Right lobe of liver (tissue), 6 donors: ENCODE measurements around the gene MFSD6. TPM values are rescaled to one million over a fixed set of nuclear protein-coding genes. Genes with fewer than 3 reads are reported as not detected.

Experiments used
- ATAC-seq, 4 donors: fragments of 200-7000 bp; cut with Tn5 transposase; one replicate each; pipeline ENCODE4 v1.9.1; 2020; ENCODE audit warnings: mild to moderate bottlenecking in 4 of 4, moderate library complexity in 4 of 4
- DNase-seq, 3 donors: peaks; one replicate each; pipeline ENCODE4 v3.0.0-alpha.2; 2020
- H3K27ac ChIP-seq, 3 donors: fragments of 200-600 bp; one replicate each; pipeline ENCODE4 v1.8.0; 2022
- H3K27me3 ChIP-seq, 2 donors: fragments of 200-600 bp; one replicate each; pipeline ENCODE4 v1.8.0; 2022
- H3K36me3 ChIP-seq, 4 donors: fragments of 200-600 bp; sonication (generic) in 1 of 4; one replicate each; pipeline versions ENCODE4 v1.5.1 to v1.8.0; 2017 to 2022; ENCODE audit warnings: control low read depth in 1 of 4
- H3K4me1 ChIP-seq, 4 donors: fragments of 200-600 bp; sonication (generic) in 1 of 4; one replicate each; pipeline versions ENCODE4 v1.5.1 to v1.8.0; 2017 to 2022; ENCODE audit warnings: control low read depth in 1 of 4
- H3K4me3 ChIP-seq, 3 donors: fragments of 200-600 bp; one replicate each; pipeline ENCODE4 v1.8.0; 2022
- H3K9me3 ChIP-seq, 4 donors: fragments of 200-600 bp; sonication (generic) in 1 of 4; one replicate each; pipeline versions ENCODE4 v1.5.1 to v1.8.0; 2017 to 2022; ENCODE audit warnings: control low read depth in 1 of 4
- POLR2A ChIP-seq: fragments of 450-650 bp; IDR thresholded peaks from one replicate; pipeline ENCODE4 v1.6.1; 2017; ENCODE audit warnings: antibody characterized with exemption, mild to moderate bottlenecking
- WGBS: methylation state at CpG from one replicate; pipeline ENCODE4 v1.1.6; 2018; ENCODE audit warnings: low coverage, low lambda C conversion rate; ENCODE audit not compliant: insufficient coverage; ENCODE audit errors: missing lambda C conversion rate; 5-methylcytosine and 5-hydroxymethylcytosine counted together
- intact Hi-C, 2 donors: fragments of 100-400 bp; cut with DNase I; formaldehyde crosslinking; loops; one replicate each; pipeline versions ENCODE4 v1.11.2 to v1.14.1; 2022
- total RNA-seq, 6 experiments: library from RNA; depleted of rRNA in 2 of 6; stranded (reverse); fragments of >200 nt in 2 of 6; fragmentation: NEBNext Ultra II Directional in 3 of 6; extraction: Animal tissue kit (Norgen Biotek cat#: 25700) in 3 of 6; gene quantifications; one replicate each; pipeline versions ENCODE4 v1.1.0 to v1.2.4, GENCODE V29; 2016 to 2023
- TF ChIP-seq, protein P1 (sequence below), 4 donors: fragments of 200-600 bp in 3 of 4; fragments of 450-650 bp in 1 of 4; IDR thresholded peaks; one replicate each; pipeline versions ENCODE4 v1.5.1 to v1.8.0; 2016 to 2022; ENCODE audit warnings: antibody characterized with exemption in 4 of 4, mild to moderate bottlenecking in 2 of 4
- donor health status: DM: no; HTN: yes; CAD: no.
- donor health status: DM: no; HTN: no; CAD: no.
- donor health status: DM: no; HTN: no; CAD: no.
- donor health status: DM: no; HTN: yes; CAD: no.
- donor health status: DM: no; HTN: yes; CAD: no.

Gene MFSD6
- total RNA-seq, 6 experiments from 2014 or later, result 1.5 to 14.8 (median 4.1) TPM

GRCh38 chr2:190443055-190443454 lies 34.9 kb downstream of the MFSD6 start:
- 95% methylated on average over 2 of the region's 2 CpGs for WGBS
- Histone ChIP-seq H3K27ac (no peak overlapping the region), H3K4me3 (no peak overlapping the region), H3K36me3 (no peaks in the 10 kb centered on the region), H3K9me3 (no peaks in the 10 kb centered on the region), H3K4me1 (no peaks in the 10 kb centered on the region), H3K27me3 (no peaks in the 10 kb centered on the region)
- TF ChIP-seq POLR2A, result no peak
- TF ChIP-seq, protein P1, sequence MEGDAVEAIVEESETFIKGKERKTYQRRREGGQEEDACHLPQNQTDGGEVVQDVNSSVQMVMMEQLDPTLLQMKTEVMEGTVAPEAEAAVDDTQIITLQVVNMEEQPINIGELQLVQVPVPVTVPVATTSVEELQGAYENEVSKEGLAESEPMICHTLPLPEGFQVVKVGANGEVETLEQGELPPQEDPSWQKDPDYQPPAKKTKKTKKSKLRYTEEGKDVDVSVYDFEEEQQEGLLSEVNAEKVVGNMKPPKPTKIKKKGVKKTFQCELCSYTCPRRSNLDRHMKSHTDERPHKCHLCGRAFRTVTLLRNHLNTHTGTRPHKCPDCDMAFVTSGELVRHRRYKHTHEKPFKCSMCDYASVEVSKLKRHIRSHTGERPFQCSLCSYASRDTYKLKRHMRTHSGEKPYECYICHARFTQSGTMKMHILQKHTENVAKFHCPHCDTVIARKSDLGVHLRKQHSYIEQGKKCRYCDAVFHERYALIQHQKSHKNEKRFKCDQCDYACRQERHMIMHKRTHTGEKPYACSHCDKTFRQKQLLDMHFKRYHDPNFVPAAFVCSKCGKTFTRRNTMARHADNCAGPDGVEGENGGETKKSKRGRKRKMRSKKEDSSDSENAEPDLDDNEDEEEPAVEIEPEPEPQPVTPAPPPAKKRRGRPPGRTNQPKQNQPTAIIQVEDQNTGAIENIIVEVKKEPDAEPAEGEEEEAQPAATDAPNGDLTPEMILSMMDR (IDR thresholded peaks at IDR 0.05), result no peak
- intact Hi-C loops, result no loop called here
- DNase-seq, result no peak
- ATAC-seq, result no peak

- intact Hi-C loops, result no loop called here
- ATAC-seq, result no peak
- Histone ChIP-seq H3K27ac (no peak overlapping the region), H3K4me3 (no peak overlapping the region), H3K9me3 (no peaks in the 10 kb centered on the region), H3K27me3 (no peaks in the 10 kb centered on the region), H3K4me1 (no peaks in the 10 kb centered on the region), H3K36me3 (no peaks in the 10 kb centered on the region)
- TF ChIP-seq, protein P1 (IDR thresholded peaks at IDR 0.05), result no peak
- no peak for TF ChIP-seq POLR2A
- DNase-seq, result no peak
- WGBS, result 86% methylated on average over 3 of the region's 3 CpGs
Measured at GRCh38 chr2:190443778-190444481, 35.8 kb downstream of the MFSD6 start.

DNA sequence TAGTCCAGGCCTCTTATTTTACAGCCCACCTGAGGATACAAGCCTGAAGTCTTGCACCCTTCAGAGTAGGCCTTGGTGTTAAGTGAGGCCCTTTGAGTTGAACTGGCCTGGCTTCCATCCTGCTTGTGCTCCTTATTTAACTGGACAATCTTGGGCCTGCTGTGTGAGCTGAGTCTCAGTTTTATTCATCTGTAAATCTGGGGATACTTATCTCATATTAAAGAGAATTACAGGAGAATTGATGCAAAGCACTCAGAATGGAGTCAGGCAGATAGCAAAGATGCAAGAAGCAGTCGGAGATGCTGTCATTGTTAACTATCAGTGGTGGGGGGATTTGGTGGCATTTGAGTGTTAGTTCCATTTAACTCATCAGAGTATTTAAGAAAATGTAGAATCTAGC lies 36.8 kb downstream of the MFSD6 start:
- no peak overlapping the region for H3K4me3 ChIP-seq
- DNase-seq (no peak), ATAC-seq (no peak)
- WGBS, result 100% methylated on average over 1 of the region's 1 CpG
- TF ChIP-seq POLR2A, result no peak
- TF ChIP-seq, protein P1 (IDR thresholded peaks at IDR 0.05), result no peak
- H3K27me3 ChIP-seq, result no peaks in the 10 kb centered on the region
- no peak overlapping the region for H3K27ac ChIP-seq
- no peaks in the 10 kb centered on the region for H3K9me3 ChIP-seq
- intact Hi-C loops, result no loop called here
- H3K4me1 ChIP-seq, result no peaks in the 10 kb centered on the region
- H3K36me3 ChIP-seq, result no peaks in the 10 kb centered on the region

- TF ChIP-seq, protein P1 (IDR thresholded peaks at IDR 0.05), result no peak
- TF ChIP-seq POLR2A, result no peak
Measured at GRCh38 chr2:190446193-190446592, 38.0 kb downstream of the MFSD6 start.

More at GRCh38 chr2:190446193-190446592, 38.0 kb downstream of the MFSD6 start:
- Histone ChIP-seq H3K27me3 (no peaks in the 10 kb centered on the region), H3K4me1 (no peaks in the 10 kb centered on the region), H3K27ac (no peak overlapping the region), H3K36me3 (no peaks in the 10 kb centered on the region), H3K9me3 (no peaks in the 10 kb centered on the region), H3K4me3 (no peak overlapping the region)
- WGBS, result 73% methylated on average over 2 of the region's 2 CpGs
- no peak for ATAC-seq
- DNase-seq, result no peak
- intact Hi-C loops, result no loop called here
